ENCODE measurements around the gene DAD1.

DNA sequence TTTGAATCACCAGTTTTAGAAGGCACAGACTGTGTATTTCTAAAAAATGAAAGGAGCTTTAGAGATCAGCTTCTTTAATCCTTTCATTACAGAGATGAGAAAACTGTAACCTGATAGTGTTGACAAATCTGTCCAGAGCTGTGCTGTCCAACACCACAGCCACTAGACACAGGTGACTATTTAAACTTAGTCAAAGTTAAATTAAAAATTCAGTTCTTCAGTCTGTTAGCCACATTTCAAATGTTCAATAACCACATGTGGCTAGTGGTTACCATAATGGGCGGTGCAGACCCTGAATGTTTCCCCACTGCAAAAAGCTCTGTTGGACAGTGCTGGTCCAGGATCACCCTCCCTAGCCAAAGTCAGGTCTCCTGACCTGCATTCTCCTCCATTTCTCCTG, 21.6 kb downstream of the DAD1 start:
- TF ChIP-seq, protein P1, sequence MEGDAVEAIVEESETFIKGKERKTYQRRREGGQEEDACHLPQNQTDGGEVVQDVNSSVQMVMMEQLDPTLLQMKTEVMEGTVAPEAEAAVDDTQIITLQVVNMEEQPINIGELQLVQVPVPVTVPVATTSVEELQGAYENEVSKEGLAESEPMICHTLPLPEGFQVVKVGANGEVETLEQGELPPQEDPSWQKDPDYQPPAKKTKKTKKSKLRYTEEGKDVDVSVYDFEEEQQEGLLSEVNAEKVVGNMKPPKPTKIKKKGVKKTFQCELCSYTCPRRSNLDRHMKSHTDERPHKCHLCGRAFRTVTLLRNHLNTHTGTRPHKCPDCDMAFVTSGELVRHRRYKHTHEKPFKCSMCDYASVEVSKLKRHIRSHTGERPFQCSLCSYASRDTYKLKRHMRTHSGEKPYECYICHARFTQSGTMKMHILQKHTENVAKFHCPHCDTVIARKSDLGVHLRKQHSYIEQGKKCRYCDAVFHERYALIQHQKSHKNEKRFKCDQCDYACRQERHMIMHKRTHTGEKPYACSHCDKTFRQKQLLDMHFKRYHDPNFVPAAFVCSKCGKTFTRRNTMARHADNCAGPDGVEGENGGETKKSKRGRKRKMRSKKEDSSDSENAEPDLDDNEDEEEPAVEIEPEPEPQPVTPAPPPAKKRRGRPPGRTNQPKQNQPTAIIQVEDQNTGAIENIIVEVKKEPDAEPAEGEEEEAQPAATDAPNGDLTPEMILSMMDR (IDR thresholded peaks at IDR 0.05), result no peak
- no peak for TF ChIP-seq POLR2AphosphoS5 (IDR thresholded peaks at IDR 0.05; ENCODE audit: insufficient read depth in 1 of 2, low read depth in 1 of 2)
- no peak for TF ChIP-seq POLR2A (IDR thresholded peaks at IDR 0.05)
